Left colon (tissue), 2 donors: ENCODE results near the gene B4GALNT4. TPM values are rescaled to one million over a fixed set of nuclear protein-coding genes. Genes with fewer than 3 reads are reported as not detected.
"Not testable (repeated sequence)": the region's sequence is repeated elsewhere in the genome, so short reads cannot be mapped to it uniquely, and the experiment has no call there.

ENCODE experiments used
- ATAC-seq: fragments of 200-7000 bp; cut with Tn5 transposase; one replicate; pipeline ENCODE4 v1.9.1; 2020; ENCODE audit warnings: mild to moderate bottlenecking, moderate library complexity
- DNase-seq, 2 donors: peaks; one replicate each; pipeline ENCODE4 v3.0.0-alpha.2; 2020
- intact Hi-C, 2 donors: fragments of 100-400 bp; cut with DNase I in 1 of 2; cut with micrococcal nuclease in 1 of 2; formaldehyde crosslinking; loops; one replicate each; pipeline versions ENCODE4 v1.11.2 to v1.14.0; 2022; cut with DNase I, micrococcal nuclease
- total RNA-seq, 2 donors: library from RNA; stranded (reverse); fragmentation: NEBNext Ultra II Directional; extraction: Animal tissue kit (Norgen Biotek cat#: 25700); gene quantifications; one replicate each; pipeline ENCODE4 v1.2.1, GENCODE V29; 2021
- donor health status: DM: no; HTN: no; CAD: no.
- donor health status: DM: yes; HTN: yes; CAD: no.

Gene B4GALNT4
- total RNA-seq, 2 donors from 2014 or later = 2.4 to 3.3 TPM

GRCh38 chr11:398826-399225 lies 29.5 kb downstream of the B4GALNT4 start:
- DNase-seq (no peak), ATAC-seq (no peak)
- intact Hi-C loops = no loop called here

- intact Hi-C loops = no loop called here
- DNase-seq (no peak), ATAC-seq (no peak)
Measured at GRCh38 chr11:399731-400211, 30.5 kb downstream of the B4GALNT4 start.

GRCh38 chr11:400241-400689 lies 31.0 kb downstream of the B4GALNT4 start:
- intact Hi-C loops = no loop called here
- ATAC-seq = no peak
- no peak for DNase-seq

- intact Hi-C loops, ATAC-seq: not testable (repeated sequence)
Measured at GRCh38 chr11:401196-401595, 31.9 kb downstream of the B4GALNT4 start.

GRCh38 chr11:403021-403760 lies 33.9 kb downstream of the B4GALNT4 start:
- ATAC-seq = no peak
- intact Hi-C loops = no loop called here
- no peak for DNase-seq

More at GRCh38 chr11:401196-401595, 31.9 kb downstream of the B4GALNT4 start:
- DNase-seq = not testable (repeated sequence)

- intact Hi-C loops = no loop called here
- no peak for ATAC-seq
- no peak for DNase-seq
Measured at GRCh38 chr11:403761-404431, 34.6 kb downstream of the B4GALNT4 start.

- intact Hi-C loops = no loop called here
- no peak for ATAC-seq
- no peak for DNase-seq
Measured at GRCh38 chr11:404551-405264, 35.4 kb downstream of the B4GALNT4 start.

- ATAC-seq (peak; percentile 0), DNase-seq (peak in 1 of 2 donors; percentile 53)
- intact Hi-C loops = no loop called here
Measured at GRCh38 chr11:405323-405953, 36.1 kb downstream of the B4GALNT4 start.

- peak in 1 of 2 donors; percentile 37 for DNase-seq
- intact Hi-C loops = no loop called here
- ATAC-seq = peak; percentile 8
Measured at GRCh38 chr11:405954-406795, 36.9 kb downstream of the B4GALNT4 start.

GRCh38 chr11:406796-407650 lies 37.7 kb downstream of the B4GALNT4 start:
- peak; percentile 89 to 92 for DNase-seq
- ATAC-seq = peak; percentile 68
- intact Hi-C loops = no loop called here

GRCh38 chr11:407651-408123 lies 38.4 kb downstream of the B4GALNT4 start:
- ATAC-seq (peak; percentile 5), DNase-seq (no peak)
- intact Hi-C loops = no loop called here

- DNase-seq (no peak), ATAC-seq (no peak)
- intact Hi-C loops = no loop called here
Measured at GRCh38 chr11:408154-409007, 39.1 kb downstream of the B4GALNT4 start.

- intact Hi-C loops = no loop called here
- no peak for DNase-seq
Measured at GRCh38 chr11:409008-409599, 39.8 kb downstream of the B4GALNT4 start.

GRCh38 chr11:409600-410483 lies 40.5 kb downstream of the B4GALNT4 start:
- DNase-seq = no peak
- intact Hi-C loops = no loop called here
- no peak for ATAC-seq

More at GRCh38 chr11:409008-409599, 39.8 kb downstream of the B4GALNT4 start:
- no peak for ATAC-seq

GRCh38 chr11:410711-411110 lies 41.4 kb downstream of the B4GALNT4 start:
- peak in 1 of 2 donors; percentile 14 for DNase-seq
- intact Hi-C loops, ATAC-seq: not testable (repeated sequence)
